H9 (cell line): ENCODE results near the gene ZSCAN31. TPM values are rescaled to one million over a fixed set of nuclear protein-coding genes. Genes with fewer than 3 reads are reported as not detected.

Experiments used
- DNase-seq: peaks from one replicate; pipeline ENCODE4 v3.0.0-alpha.2; 2017
- H2AFZ ChIP-seq: one replicate; pipeline ENCODE4 v1.6.1; 2013; ENCODE audit warnings: mild to moderate bottlenecking, low read length, control low read depth, moderate library complexity
- H2AK5ac ChIP-seq: 2 replicates; pipeline ENCODE4 v1.6.1; 2013; ENCODE audit warnings: low read length, control low read depth, mixed read lengths; ENCODE audit not compliant: insufficient read length
- H2BK120ac ChIP-seq: one replicate; pipeline ENCODE4 v1.6.1; 2013; ENCODE audit warnings: low read depth, mild to moderate bottlenecking, low read length, control low read depth, inconsistent platforms; ENCODE audit not compliant: poor library complexity, severe bottlenecking
- H2BK12ac ChIP-seq: 2 replicates; pipeline ENCODE4 v1.6.1; 2013; ENCODE audit warnings: low read length, control low read depth, mixed read lengths, low read depth; ENCODE audit not compliant: insufficient read length
- H2BK15ac ChIP-seq: 2 replicates; pipeline ENCODE4 v1.6.1; 2013; ENCODE audit warnings: low read depth, low read length, control low read depth
- H2BK20ac ChIP-seq: one replicate; pipeline ENCODE4 v1.6.1; 2013; ENCODE audit warnings: low read depth, mild to moderate bottlenecking, low read length, control low read depth, inconsistent platforms; ENCODE audit not compliant: poor library complexity, severe bottlenecking
- H2BK5ac ChIP-seq: 2 replicates; pipeline ENCODE4 v1.6.1; 2013; ENCODE audit warnings: low read length, control low read depth, mixed read lengths; ENCODE audit not compliant: insufficient read length
- H3K14ac ChIP-seq: 2 replicates; pipeline ENCODE4 v1.6.1; 2013; ENCODE audit warnings: low read length, control low read depth; ENCODE audit not compliant: insufficient read depth
- H3K18ac ChIP-seq: 2 replicates; pipeline ENCODE4 v1.6.1; 2013; ENCODE audit warnings: low read depth, mild to moderate bottlenecking, mixed read lengths, low read length, control low read depth; ENCODE audit not compliant: insufficient read length
- H3K23ac ChIP-seq: 2 replicates; pipeline ENCODE4 v1.6.1; 2013; ENCODE audit warnings: low read length, control low read depth, mixed read lengths, low read depth; ENCODE audit not compliant: insufficient read length
- H3K23me2 ChIP-seq: 2 replicates; pipeline ENCODE4 v1.6.1; 2013; ENCODE audit warnings: low read depth, mild to moderate bottlenecking, mixed read lengths, low read length, control low read depth; ENCODE audit not compliant: insufficient read length, poor library complexity, severe bottlenecking
- H3K27ac ChIP-seq: 2 replicates; pipeline ENCODE4 v1.5.1; 2013; ENCODE audit warnings: low read length, control low read depth, mixed read lengths, low read depth; ENCODE audit not compliant: insufficient read length
- H3K27me3 ChIP-seq: 2 replicates; pipeline ENCODE4 v1.6.1; 2013; ENCODE audit warnings: low read length, control low read depth, inconsistent platforms; ENCODE audit not compliant: insufficient read depth
- H3K4ac ChIP-seq: 2 replicates; pipeline ENCODE4 v1.6.1; 2013; ENCODE audit warnings: low read depth, mild to moderate bottlenecking, control low read depth, inconsistent platforms, low read length, moderate library complexity
- H3K4me1 ChIP-seq: 2 replicates; pipeline ENCODE4 v1.6.1; 2013; ENCODE audit warnings: low read length, control low read depth, inconsistent platforms; ENCODE audit not compliant: insufficient read depth
- H3K4me2 ChIP-seq: 2 replicates; pipeline ENCODE4 v1.6.1; 2013; ENCODE audit warnings: low read length, control low read depth, mixed read lengths; ENCODE audit not compliant: insufficient read length, insufficient read depth
- H3K56ac ChIP-seq: 2 replicates; pipeline ENCODE4 v1.6.1; 2013; ENCODE audit warnings: low read depth, mild to moderate bottlenecking, mixed read lengths, low read length, control low read depth; ENCODE audit not compliant: insufficient read length
- H3K79me1 ChIP-seq: 2 replicates; pipeline ENCODE4 v1.6.1; 2013; ENCODE audit warnings: low read depth, mild to moderate bottlenecking, moderate library complexity, low read length, control low read depth, inconsistent platforms; ENCODE audit not compliant: insufficient read depth, poor library complexity, severe bottlenecking
- H3K79me2 ChIP-seq: 2 replicates; pipeline ENCODE4 v1.6.1; 2013; ENCODE audit warnings: low read length, control low read depth, inconsistent platforms; ENCODE audit not compliant: insufficient read depth
- H3K9ac ChIP-seq: 2 replicates; pipeline ENCODE4 v1.6.1; 2013; ENCODE audit warnings: low read length, control low read depth, mixed read lengths; ENCODE audit not compliant: insufficient read length; ENCODE audit errors: extremely low read depth
- H3K9me3 ChIP-seq: one replicate; pipeline ENCODE4 v1.6.1; 2013; ENCODE audit warnings: low read depth, low read length, inconsistent platforms; ENCODE audit not compliant: control insufficient read depth
- H3T11ph ChIP-seq: one replicate; pipeline ENCODE4 v1.6.1; 2013; ENCODE audit warnings: mild to moderate bottlenecking, low read length, control low read depth, inconsistent platforms
- H4K20me1 ChIP-seq: one replicate; pipeline ENCODE4 v1.6.1; 2013; ENCODE audit not compliant: control insufficient read depth, insufficient read length, insufficient read depth
- H4K5ac ChIP-seq: 2 replicates; pipeline ENCODE4 v1.6.1; 2013; ENCODE audit warnings: low read depth, mild to moderate bottlenecking, mixed read lengths, low read length, control low read depth; ENCODE audit not compliant: insufficient read length
- H4K8ac ChIP-seq: replicated peaks from 2 replicates; pipeline ENCODE4 v1.6.1; 2013; ENCODE audit warnings: low read length, control low read depth, mixed read lengths, low read depth; ENCODE audit not compliant: insufficient read length
- H4K91ac ChIP-seq: 2 replicates; pipeline ENCODE4 v1.6.1; 2013; ENCODE audit warnings: low read depth, mild to moderate bottlenecking, moderate library complexity, mixed read lengths, low read length, control low read depth; ENCODE audit not compliant: insufficient read length
- H3K27ac Mint-ChIP-seq, 3 experiments: 2 replicates in 2 of 3; 3 replicates in 1 of 3; pipeline ENCODE4 v1.8.0; 2020 to 2021; ENCODE audit warnings: mixed read lengths in 3 of 3, mild to moderate bottlenecking in 1 of 3, moderate library complexity in 1 of 3
- H3K27me3 Mint-ChIP-seq: 2 replicates; pipeline ENCODE4 v1.8.0; 2021; ENCODE audit warnings: low read depth, mild to moderate bottlenecking, moderate library complexity, mixed read lengths
- H3K36me3 Mint-ChIP-seq, 3 experiments: 2 replicates in 2 of 3; 3 replicates in 1 of 3; pipeline ENCODE4 v1.8.0; 2020 to 2021; ENCODE audit warnings: low read depth in 3 of 3, mixed read lengths in 3 of 3; ENCODE audit not compliant: insufficient read depth in 1 of 3
- H3K4me1 Mint-ChIP-seq, 2 experiments: 2 replicates each; pipeline ENCODE4 v1.8.0; 2020; ENCODE audit warnings: mixed read lengths in 2 of 2
- H3K4me3 Mint-ChIP-seq, 2 experiments: 2 replicates in 1 of 2; 3 replicates in 1 of 2; pipeline ENCODE4 v1.8.0; 2020 to 2021; ENCODE audit warnings: mild to moderate bottlenecking in 2 of 2, mixed read lengths in 2 of 2, moderate library complexity in 1 of 2
- H3K9me3 Mint-ChIP-seq, 2 experiments: 2 replicates in 1 of 2; 3 replicates in 1 of 2; pipeline ENCODE4 v1.8.0; 2020; ENCODE audit warnings: mild to moderate bottlenecking in 2 of 2, mixed read lengths in 2 of 2, moderate library complexity in 1 of 2
- CTCF ChIP-seq: fragments of 200-600 bp; sonication (generic); conservative IDR thresholded peaks from 3 replicates; pipeline ENCODE4 v1.8.0; 2021; ENCODE audit warnings: antibody characterized with exemption, mild to moderate bottlenecking
- total RNA-seq: library from RNA; stranded (reverse); gene quantifications from 2 replicates; pipeline ENCODE4 v1.2.1, GENCODE V29; 2021

Gene ZSCAN31
- total RNA-seq, 1 experiment from 2014 or later = 7.1 TPM

GRCh38 chr6:28337121-28337520 is 1.2 kb upstream of the ZSCAN31 start:
- Histone ChIP-seq H2AFZ (no peak overlapping the region), H2BK12ac (no peak overlapping the region), H2BK20ac (no peak overlapping the region), H3K23ac (no peak overlapping the region), H3K18ac (no peak overlapping the region), H3K56ac (no peak overlapping the region), H3T11ph (no peak overlapping the region), H3K23me2 (peaks cover 14% of the 10 kb centered on the region), H2AK5ac (no peak overlapping the region), H3K79me2 (no peaks in the 10 kb centered on the region), H2BK120ac (no peak overlapping the region), H3K27ac (no peak overlapping the region), H4K91ac (no peak overlapping the region), H2BK5ac (no peak overlapping the region), H3K9me3 (no peaks in the 10 kb centered on the region), H4K20me1 (no peaks in the 10 kb centered on the region), H3K14ac (no peak overlapping the region), H3K9ac (peak overlapping the region; percentile 91), H3K27me3 (no peaks in the 10 kb centered on the region), H3K4ac (no peak overlapping the region), H4K5ac (no peak overlapping the region), H4K8ac (no peak overlapping the region), H2BK15ac (no peak overlapping the region), H3K79me1 (no peaks in the 10 kb centered on the region), H3K4me2 (peak overlapping the region; percentile 87), H3K4me1 (no peaks in the 10 kb centered on the region)
- Mint-ChIP-seq H3K9me3 (no peaks in the 10 kb centered on the region), H3K27me3 (0 out of 2 replicates have a peak, but pooled peaks cover 1% of the 10 kb centered on the region), H3K4me3 (no peak overlapping the region), H3K27ac (no peak overlapping the region), H3K4me1 (peaks cover 9 to 11% of the 10 kb centered on the region in 2 experiments; a peak in 3 of 4 replicates), H3K36me3 (no peaks in the 10 kb centered on the region)
- DNase-seq = no peak
- no peak for TF ChIP-seq CTCF
